Chondrocyte (in vitro differentiated cells): ENCODE data around the gene SHB. TPM values are rescaled to one million over a fixed set of nuclear protein-coding genes. Genes with fewer than 3 reads are reported as not detected.

Experiments
- DNase-seq: peaks from one replicate; pipeline ENCODE4 v3.0.0; 2021; ENCODE audit warnings: mixed read lengths, low spot score
- H3K27ac Mint-ChIP-seq: one replicate; pipeline ENCODE4 v1.8.0; 2021; ENCODE audit warnings: mild to moderate bottlenecking, moderate library complexity, mixed read lengths; ENCODE audit not compliant: unreplicated experiment
- H3K27me3 Mint-ChIP-seq: 2 replicates; pipeline ENCODE4 v1.8.0; 2021; ENCODE audit warnings: low read depth, mixed read lengths
- H3K36me3 Mint-ChIP-seq: 2 replicates; pipeline ENCODE4 v1.8.0; 2021; ENCODE audit warnings: low read depth, mixed read lengths
- H3K4me1 Mint-ChIP-seq: 2 replicates; pipeline ENCODE4 v1.8.0; 2021; ENCODE audit warnings: low read depth, mild to moderate bottlenecking, mixed read lengths
- H3K4me3 Mint-ChIP-seq: one replicate; pipeline ENCODE4 v1.8.0; 2021; ENCODE audit warnings: mild to moderate bottlenecking, moderate library complexity, mixed read lengths; ENCODE audit not compliant: unreplicated experiment
- H3K9me3 Mint-ChIP-seq: 2 replicates; pipeline ENCODE4 v1.8.0; 2021; ENCODE audit warnings: low read depth, mixed read lengths
- CTCF ChIP-seq: fragments of 200-600 bp; sonication (generic); IDR thresholded peaks from 2 replicates; pipeline ENCODE4 v1.5.0; 2021; ENCODE audit warnings: antibody characterized with exemption, mild to moderate bottlenecking, moderate library complexity
- total RNA-seq: library from RNA; stranded (reverse); gene quantifications from 3 replicates; pipeline ENCODE4 v1.2.1, GENCODE V29; 2021

SHB gene
- total RNA-seq, 1 donor from 2014 or later = 23.8 TPM

GRCh38 chr9:37986001-37986400, 83.0 kb downstream of the SHB start:
- no peak overlapping the region for H3K27ac Mint-ChIP-seq
- no peaks in the 10 kb centered on the region for H3K9me3 Mint-ChIP-seq
- no peaks in the 10 kb centered on the region for H3K27me3 Mint-ChIP-seq
- TF ChIP-seq CTCF = no peak
- no peaks in the 10 kb centered on the region for H3K36me3 Mint-ChIP-seq
- peak; percentile 42 for DNase-seq
- H3K4me3 Mint-ChIP-seq = no peak overlapping the region
- H3K4me1 Mint-ChIP-seq = peaks cover 35% of the 10 kb centered on the region

- Mint-ChIP-seq H3K27ac (no peak overlapping the region), H3K9me3 (no peaks in the 10 kb centered on the region), H3K36me3 (no peaks in the 10 kb centered on the region), H3K4me3 (no peak overlapping the region), H3K27me3 (no peaks in the 10 kb centered on the region), H3K4me1 (peaks cover 33% of the 10 kb centered on the region)
- DNase-seq = peak; percentile 63
- no peak for TF ChIP-seq CTCF
Measured at GRCh38 chr9:37984672-37985611, 84.1 kb downstream of the SHB start.

GRCh38 chr9:37984278-37984671, 84.8 kb downstream of the SHB start:
- H3K27me3 Mint-ChIP-seq = no peaks in the 10 kb centered on the region
- H3K9me3 Mint-ChIP-seq = no peaks in the 10 kb centered on the region
- no peaks in the 10 kb centered on the region for H3K36me3 Mint-ChIP-seq
- H3K4me1 Mint-ChIP-seq = peaks cover 35% of the 10 kb centered on the region
- no peak overlapping the region for H3K4me3 Mint-ChIP-seq
- no peak for DNase-seq
- no peak for TF ChIP-seq CTCF
- H3K27ac Mint-ChIP-seq = no peak overlapping the region

- DNase-seq = peak; percentile 72
- Mint-ChIP-seq H3K36me3 (no peaks in the 10 kb centered on the region), H3K4me1 (peaks cover 36% of the 10 kb centered on the region), H3K9me3 (no peaks in the 10 kb centered on the region), H3K27ac (peak overlapping the region; percentile 5), H3K4me3 (no peak overlapping the region), H3K27me3 (no peaks in the 10 kb centered on the region)
- no peak for TF ChIP-seq CTCF
Measured at GRCh38 chr9:37983381-37984067, 85.5 kb downstream of the SHB start.

GRCh38 chr9:37979844-37980243, 89.2 kb downstream of the SHB start:
- Mint-ChIP-seq H3K27ac (no peak overlapping the region), H3K27me3 (no peaks in the 10 kb centered on the region), H3K4me3 (no peak overlapping the region), H3K4me1 (peaks cover 46% of the 10 kb centered on the region), H3K36me3 (no peaks in the 10 kb centered on the region), H3K9me3 (no peaks in the 10 kb centered on the region)
- peak; percentile 20 for DNase-seq
- TF ChIP-seq CTCF = no peak
